ENCODE data around the gene ASGR2.
"Not testable (repeated sequence)": the region's sequence is repeated elsewhere in the genome, so short reads cannot be mapped to it uniquely, and the experiment has no call there.

Gene ASGR2

GRCh38 chr17:7097940-7098339, 16.7 kb downstream of the ASGR2 start:
- FAIRE-seq: no peak

DNA sequence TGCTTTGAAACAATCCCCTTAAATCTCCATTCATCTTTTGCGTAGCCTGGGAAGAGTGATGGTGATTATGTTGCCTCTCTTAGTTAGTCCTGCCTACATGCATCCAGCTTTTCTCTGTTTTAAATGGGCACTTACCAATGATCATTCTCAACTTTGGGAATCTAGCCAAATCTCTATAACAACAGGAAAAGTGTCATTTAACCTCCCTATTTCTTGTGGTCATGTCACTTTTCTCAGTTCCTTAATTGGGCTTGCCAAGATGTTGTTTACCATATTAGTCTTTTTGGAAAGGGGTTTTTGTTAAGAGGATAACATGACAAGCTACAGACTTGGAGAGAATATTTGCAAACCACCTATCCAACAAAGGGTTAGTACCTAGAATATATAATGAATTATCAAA, 19.0 kb downstream of the ASGR2 start:
- FAIRE-seq: no peak

DNA sequence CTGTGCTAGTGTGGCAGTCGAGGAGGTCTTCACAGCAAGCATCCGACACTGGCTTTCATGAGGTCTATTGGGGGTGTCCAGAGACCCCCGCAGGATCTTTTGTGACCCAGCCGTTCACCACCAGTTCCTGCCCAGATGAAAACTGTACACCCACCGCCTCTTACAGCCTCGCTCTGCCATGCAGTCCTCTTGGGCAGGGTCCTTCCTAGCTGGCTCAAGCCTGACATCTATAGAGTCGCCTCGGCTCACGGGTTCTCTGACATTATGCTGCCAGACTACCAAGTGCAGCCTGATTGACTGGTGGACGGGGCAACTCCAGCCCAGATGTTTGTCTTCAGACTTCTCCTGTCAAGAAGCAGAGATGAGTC, 20.0 kb downstream of the ASGR2 start:
- no peak for FAIRE-seq

GRCh38 chr17:7091311-7092005, 23.2 kb downstream of the ASGR2 start:
- FAIRE-seq: not testable (repeated sequence)

DNA sequence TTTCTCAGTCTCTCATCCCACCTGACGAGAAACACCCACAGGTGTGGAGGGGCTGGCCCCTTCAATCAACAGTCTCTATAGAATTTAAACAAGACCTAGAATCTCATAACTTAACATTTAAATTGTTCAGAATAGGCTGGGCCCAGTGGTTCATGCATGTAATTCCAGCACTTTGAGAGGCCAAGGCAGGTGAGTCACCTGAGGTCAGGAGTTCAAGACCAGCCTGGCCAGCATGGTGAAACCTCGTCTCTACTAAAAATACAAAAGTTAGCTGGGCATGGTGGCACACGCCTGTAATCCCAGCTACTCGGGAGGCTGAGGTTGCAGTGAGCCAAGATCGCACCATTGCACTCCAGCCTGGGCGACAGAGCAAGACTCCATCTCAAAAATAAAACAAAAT, 25.1 kb downstream of the ASGR2 start:
- not testable (repeated sequence) for FAIRE-seq

DNA sequence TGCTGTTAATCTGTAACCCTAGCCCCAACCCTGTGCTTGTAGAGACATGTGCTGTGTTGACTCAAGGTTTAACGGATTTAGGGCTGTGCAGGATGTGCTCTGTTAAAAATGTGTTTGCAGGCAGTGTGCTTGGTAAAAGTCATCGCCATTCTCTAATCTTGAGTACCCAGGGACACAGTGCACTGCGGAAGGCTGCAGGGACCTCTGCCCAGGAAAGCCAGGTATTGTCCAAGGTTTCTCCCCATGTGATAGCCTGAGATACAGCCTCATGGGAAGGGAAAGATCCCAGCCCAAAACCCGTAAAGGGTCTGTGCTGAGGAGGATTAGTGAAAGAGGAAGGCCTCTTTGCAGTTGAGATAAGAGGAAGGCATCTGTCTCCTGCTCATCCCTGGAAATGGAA, 26.2 kb downstream of the ASGR2 start:
- FAIRE-seq: not testable (repeated sequence)

GRCh38 chr17:7084088-7084487, 30.5 kb downstream of the ASGR2 start:
- no peak for FAIRE-seq

GRCh38 chr17:7083592-7083991, 31.0 kb downstream of the ASGR2 start:
- FAIRE-seq: no peak

DNA sequence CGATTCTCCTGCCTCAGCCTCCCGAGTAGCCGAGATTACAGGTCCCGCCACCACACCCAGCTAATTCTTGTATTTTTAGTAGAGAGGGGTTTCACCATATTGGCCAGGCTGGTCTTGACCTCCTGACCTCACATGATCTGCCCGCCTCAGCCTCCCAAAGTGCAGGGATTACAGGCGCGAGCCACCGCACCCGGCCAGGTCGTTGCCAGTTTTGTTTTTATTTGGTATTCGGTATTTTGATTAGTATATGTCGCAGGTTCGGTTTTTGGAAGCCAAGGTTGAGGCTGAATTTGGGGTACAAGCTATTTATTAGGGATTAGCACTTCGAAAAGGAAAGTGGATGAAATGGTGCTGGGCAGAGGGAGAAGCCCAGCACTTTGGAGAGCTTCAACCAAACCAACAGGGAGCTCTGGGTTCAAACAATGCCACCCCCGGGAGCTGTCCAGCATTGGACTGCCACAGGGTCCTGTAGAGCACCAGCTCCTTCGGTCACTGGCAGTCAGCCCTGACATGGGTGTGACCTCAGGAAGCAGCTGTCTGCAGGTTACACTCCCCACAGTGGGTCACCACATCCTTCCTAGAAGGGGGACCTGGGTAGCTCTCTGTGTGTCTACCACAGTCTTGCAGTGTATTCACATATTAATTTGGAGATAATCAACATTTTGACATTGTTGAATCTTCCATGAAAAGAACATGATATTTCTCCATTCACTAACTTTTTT, 33.1 kb downstream of the ASGR2 start:
- no peak for FAIRE-seq

GRCh38 chr17:7080456-7081041, 34.1 kb downstream of the ASGR2 start:
- no peak for FAIRE-seq

GRCh38 chr17:7079581-7080455, 34.8 kb downstream of the ASGR2 start, which contains the start of gene CLEC10A:
TSS of gene CLEC10A (minus strand) at chr17:7080251. CDS start at chr17:7078812, 1,439 bp downstream.
- no peak for FAIRE-seq

- FAIRE-seq: no peak
Measured at GRCh38 chr17:7078711-7079110, 35.9 kb downstream of the ASGR2 start.

- FAIRE-seq: no peak
Measured at GRCh38 chr17:7077911-7078546, 36.6 kb downstream of the ASGR2 start.

DNA sequence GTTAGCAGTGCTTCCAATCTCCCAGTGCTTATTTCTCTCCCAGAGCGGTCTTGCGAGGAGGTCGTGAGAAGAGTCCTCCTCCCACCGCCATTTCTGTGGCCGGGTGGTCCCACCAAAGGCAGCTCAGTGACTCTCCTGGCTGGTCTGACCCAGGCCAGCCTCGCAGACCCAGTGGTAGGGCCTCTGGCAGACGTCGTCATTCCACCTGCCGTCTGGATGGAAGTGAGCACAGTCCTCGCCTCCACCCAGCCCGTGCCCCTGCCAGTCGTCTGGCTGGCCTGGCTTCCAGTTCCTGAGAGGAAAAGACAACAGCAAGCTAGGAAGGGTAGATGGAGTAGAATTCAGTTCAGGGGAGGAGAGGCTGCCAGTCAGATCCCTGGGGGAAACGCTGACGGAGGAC, 39.7 kb downstream of the ASGR2 start:
- no peak for FAIRE-seq

- FAIRE-seq: no peak
Measured at GRCh38 chr17:7072406-7072805, 42.2 kb downstream of the ASGR2 start.

- no peak for FAIRE-seq
Measured at GRCh38 chr17:7070712-7071111, 43.9 kb downstream of the ASGR2 start.

DNA sequence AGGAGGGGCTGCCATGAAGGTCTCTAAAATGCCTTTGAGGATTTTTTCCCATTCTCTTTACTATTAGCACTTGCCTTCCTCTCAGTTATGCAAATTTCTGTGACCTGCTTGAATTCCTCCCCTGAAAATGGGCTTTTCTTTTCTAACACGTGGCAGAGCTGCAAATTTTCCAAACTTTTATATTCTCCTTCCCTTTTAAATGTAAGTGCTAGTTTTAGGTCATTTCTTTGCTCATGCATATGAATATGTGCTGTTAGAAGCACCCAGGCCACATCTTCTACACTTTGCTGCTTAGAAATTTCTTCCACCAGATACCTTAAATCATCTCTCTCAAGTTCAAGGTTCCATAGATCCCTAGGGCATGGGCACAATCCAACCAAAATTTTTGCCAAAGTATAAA, 46.4 kb downstream of the ASGR2 start:
- no peak for FAIRE-seq

DNA sequence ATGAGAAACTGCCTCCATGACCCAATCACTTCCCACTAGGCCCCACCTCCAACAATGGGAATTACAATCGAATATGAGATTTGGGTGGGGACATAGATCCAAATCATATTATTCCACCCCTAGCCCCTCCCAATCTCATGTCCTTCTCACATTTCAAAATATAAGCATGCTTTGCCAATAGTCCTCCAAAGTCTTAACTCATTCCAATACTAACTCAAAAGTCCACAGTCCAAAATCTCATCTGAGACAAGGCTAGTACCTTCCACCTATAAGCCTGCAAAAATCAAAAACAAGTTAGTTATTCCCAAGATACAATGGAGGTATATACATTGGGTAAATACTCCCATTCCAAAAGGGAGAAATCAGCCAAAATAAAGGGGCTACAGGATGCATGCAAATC, 47.4 kb downstream of the ASGR2 start:
- no peak for FAIRE-seq

GRCh38 chr17:7064261-7064660, 50.4 kb downstream of the ASGR2 start:
- no peak for FAIRE-seq

DNA sequence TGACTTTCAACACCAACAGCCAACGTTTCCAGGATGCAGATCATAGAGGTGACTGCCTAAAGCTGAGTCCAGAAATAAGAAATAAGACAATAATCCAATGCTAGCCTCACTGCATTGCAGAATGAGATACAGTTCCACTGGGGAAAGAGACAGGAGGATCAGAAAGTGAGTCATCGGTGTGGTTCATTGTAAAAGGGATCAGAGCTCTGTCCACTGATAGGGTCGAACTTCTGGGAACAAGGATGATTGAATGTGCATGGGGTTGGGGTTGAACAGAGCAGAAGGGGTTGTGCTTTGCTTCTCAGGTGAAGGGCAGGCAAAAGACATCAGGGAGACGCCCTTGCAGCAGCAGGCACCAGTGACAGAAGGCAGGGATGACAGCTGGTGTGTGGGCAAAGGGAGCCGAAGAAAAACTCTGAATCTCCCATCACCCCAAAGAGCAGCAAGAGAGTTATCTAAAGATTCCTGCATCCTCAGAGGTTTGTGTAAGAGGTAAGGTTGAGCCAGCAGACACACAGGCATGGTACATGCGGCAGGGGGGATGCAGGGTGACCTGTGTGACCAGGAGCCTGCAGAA, 51.0 kb downstream of the ASGR2 start:
- no peak for FAIRE-seq

DNA sequence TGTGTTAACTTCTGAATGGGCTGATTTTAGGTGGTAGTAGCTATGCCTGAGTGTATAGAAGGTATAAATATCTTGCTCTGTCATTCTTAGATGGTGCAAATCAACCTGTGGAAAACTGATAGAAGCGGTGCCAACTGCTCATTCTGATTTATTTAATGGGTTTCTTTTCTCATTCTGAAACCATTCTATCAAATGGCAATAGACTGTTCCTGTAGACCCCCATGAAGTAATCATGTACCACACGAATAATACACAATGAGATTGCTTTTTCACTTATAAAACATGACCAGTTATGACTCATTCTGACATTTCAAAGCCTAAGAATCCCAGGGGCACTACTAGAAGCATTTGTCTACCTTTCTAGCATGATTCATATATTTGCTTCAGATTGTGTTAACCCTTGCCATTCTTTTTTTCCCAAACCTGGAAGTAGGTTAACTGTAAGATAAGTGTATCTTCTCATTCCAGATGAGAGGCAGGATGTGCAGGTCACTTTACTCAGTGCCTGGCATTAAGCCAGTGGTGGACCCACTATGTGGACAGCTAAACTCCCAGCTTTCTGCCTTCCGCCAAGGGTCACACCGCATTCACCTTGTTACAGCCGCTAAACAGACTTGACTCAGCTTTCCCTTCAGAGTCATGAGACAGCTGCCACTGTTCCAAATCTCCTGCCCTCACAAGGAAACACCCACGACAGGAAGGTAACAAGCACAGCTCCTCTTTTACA, 54.3 kb downstream of the ASGR2 start:
- no peak for FAIRE-seq

Measured in TTC549 (cell line).